H9 (cell line): ENCODE results near the gene TNK2. TPM values are rescaled to one million over a fixed set of nuclear protein-coding genes. Genes with fewer than 3 reads are reported as not detected.

Experiments used
- DNase-seq: peaks from one replicate; pipeline ENCODE4 v3.0.0-alpha.2; 2017
- H2AFZ ChIP-seq: one replicate; pipeline ENCODE4 v1.6.1; 2013; ENCODE audit warnings: mild to moderate bottlenecking, low read length, control low read depth, moderate library complexity
- H2AK5ac ChIP-seq: 2 replicates; pipeline ENCODE4 v1.6.1; 2013; ENCODE audit warnings: low read length, control low read depth, mixed read lengths; ENCODE audit not compliant: insufficient read length
- H2BK120ac ChIP-seq: one replicate; pipeline ENCODE4 v1.6.1; 2013; ENCODE audit warnings: low read depth, mild to moderate bottlenecking, low read length, control low read depth, inconsistent platforms; ENCODE audit not compliant: poor library complexity, severe bottlenecking
- H2BK12ac ChIP-seq: 2 replicates; pipeline ENCODE4 v1.6.1; 2013; ENCODE audit warnings: low read length, control low read depth, mixed read lengths, low read depth; ENCODE audit not compliant: insufficient read length
- H2BK15ac ChIP-seq: 2 replicates; pipeline ENCODE4 v1.6.1; 2013; ENCODE audit warnings: low read depth, low read length, control low read depth
- H2BK20ac ChIP-seq: one replicate; pipeline ENCODE4 v1.6.1; 2013; ENCODE audit warnings: low read depth, mild to moderate bottlenecking, low read length, control low read depth, inconsistent platforms; ENCODE audit not compliant: poor library complexity, severe bottlenecking
- H2BK5ac ChIP-seq: 2 replicates; pipeline ENCODE4 v1.6.1; 2013; ENCODE audit warnings: low read length, control low read depth, mixed read lengths; ENCODE audit not compliant: insufficient read length
- H3K14ac ChIP-seq: 2 replicates; pipeline ENCODE4 v1.6.1; 2013; ENCODE audit warnings: low read length, control low read depth; ENCODE audit not compliant: insufficient read depth
- H3K18ac ChIP-seq: 2 replicates; pipeline ENCODE4 v1.6.1; 2013; ENCODE audit warnings: low read depth, mild to moderate bottlenecking, mixed read lengths, low read length, control low read depth; ENCODE audit not compliant: insufficient read length
- H3K23ac ChIP-seq: 2 replicates; pipeline ENCODE4 v1.6.1; 2013; ENCODE audit warnings: low read length, control low read depth, mixed read lengths, low read depth; ENCODE audit not compliant: insufficient read length
- H3K23me2 ChIP-seq: 2 replicates; pipeline ENCODE4 v1.6.1; 2013; ENCODE audit warnings: low read depth, mild to moderate bottlenecking, mixed read lengths, low read length, control low read depth; ENCODE audit not compliant: insufficient read length, poor library complexity, severe bottlenecking
- H3K27ac ChIP-seq: 2 replicates; pipeline ENCODE4 v1.5.1; 2013; ENCODE audit warnings: low read length, control low read depth, mixed read lengths, low read depth; ENCODE audit not compliant: insufficient read length
- H3K27me3 ChIP-seq: 2 replicates; pipeline ENCODE4 v1.6.1; 2013; ENCODE audit warnings: low read length, control low read depth, inconsistent platforms; ENCODE audit not compliant: insufficient read depth
- H3K4ac ChIP-seq: 2 replicates; pipeline ENCODE4 v1.6.1; 2013; ENCODE audit warnings: low read depth, mild to moderate bottlenecking, control low read depth, inconsistent platforms, low read length, moderate library complexity
- H3K4me1 ChIP-seq: 2 replicates; pipeline ENCODE4 v1.6.1; 2013; ENCODE audit warnings: low read length, control low read depth, inconsistent platforms; ENCODE audit not compliant: insufficient read depth
- H3K4me2 ChIP-seq: 2 replicates; pipeline ENCODE4 v1.6.1; 2013; ENCODE audit warnings: low read length, control low read depth, mixed read lengths; ENCODE audit not compliant: insufficient read length, insufficient read depth
- H3K56ac ChIP-seq: 2 replicates; pipeline ENCODE4 v1.6.1; 2013; ENCODE audit warnings: low read depth, mild to moderate bottlenecking, mixed read lengths, low read length, control low read depth; ENCODE audit not compliant: insufficient read length
- H3K79me1 ChIP-seq: 2 replicates; pipeline ENCODE4 v1.6.1; 2013; ENCODE audit warnings: low read depth, mild to moderate bottlenecking, moderate library complexity, low read length, control low read depth, inconsistent platforms; ENCODE audit not compliant: insufficient read depth, poor library complexity, severe bottlenecking
- H3K79me2 ChIP-seq: 2 replicates; pipeline ENCODE4 v1.6.1; 2013; ENCODE audit warnings: low read length, control low read depth, inconsistent platforms; ENCODE audit not compliant: insufficient read depth
- H3K9ac ChIP-seq: 2 replicates; pipeline ENCODE4 v1.6.1; 2013; ENCODE audit warnings: low read length, control low read depth, mixed read lengths; ENCODE audit not compliant: insufficient read length; ENCODE audit errors: extremely low read depth
- H3K9me3 ChIP-seq: one replicate; pipeline ENCODE4 v1.6.1; 2013; ENCODE audit warnings: low read depth, low read length, inconsistent platforms; ENCODE audit not compliant: control insufficient read depth
- H3T11ph ChIP-seq: one replicate; pipeline ENCODE4 v1.6.1; 2013; ENCODE audit warnings: mild to moderate bottlenecking, low read length, control low read depth, inconsistent platforms
- H4K20me1 ChIP-seq: one replicate; pipeline ENCODE4 v1.6.1; 2013; ENCODE audit not compliant: control insufficient read depth, insufficient read length, insufficient read depth
- H4K5ac ChIP-seq: 2 replicates; pipeline ENCODE4 v1.6.1; 2013; ENCODE audit warnings: low read depth, mild to moderate bottlenecking, mixed read lengths, low read length, control low read depth; ENCODE audit not compliant: insufficient read length
- H4K8ac ChIP-seq: replicated peaks from 2 replicates; pipeline ENCODE4 v1.6.1; 2013; ENCODE audit warnings: low read length, control low read depth, mixed read lengths, low read depth; ENCODE audit not compliant: insufficient read length
- H4K91ac ChIP-seq: 2 replicates; pipeline ENCODE4 v1.6.1; 2013; ENCODE audit warnings: low read depth, mild to moderate bottlenecking, moderate library complexity, mixed read lengths, low read length, control low read depth; ENCODE audit not compliant: insufficient read length
- H3K27ac Mint-ChIP-seq, 3 experiments: 2 replicates in 2 of 3; 3 replicates in 1 of 3; pipeline ENCODE4 v1.8.0; 2020 to 2021; ENCODE audit warnings: mixed read lengths in 3 of 3, mild to moderate bottlenecking in 1 of 3, moderate library complexity in 1 of 3
- H3K27me3 Mint-ChIP-seq: 2 replicates; pipeline ENCODE4 v1.8.0; 2021; ENCODE audit warnings: low read depth, mild to moderate bottlenecking, moderate library complexity, mixed read lengths
- H3K36me3 Mint-ChIP-seq, 3 experiments: 2 replicates in 2 of 3; 3 replicates in 1 of 3; pipeline ENCODE4 v1.8.0; 2020 to 2021; ENCODE audit warnings: low read depth in 3 of 3, mixed read lengths in 3 of 3; ENCODE audit not compliant: insufficient read depth in 1 of 3
- H3K4me1 Mint-ChIP-seq, 2 experiments: 2 replicates each; pipeline ENCODE4 v1.8.0; 2020; ENCODE audit warnings: mixed read lengths in 2 of 2
- H3K4me3 Mint-ChIP-seq, 2 experiments: 2 replicates in 1 of 2; 3 replicates in 1 of 2; pipeline ENCODE4 v1.8.0; 2020 to 2021; ENCODE audit warnings: mild to moderate bottlenecking in 2 of 2, mixed read lengths in 2 of 2, moderate library complexity in 1 of 2
- H3K9me3 Mint-ChIP-seq, 2 experiments: 2 replicates in 1 of 2; 3 replicates in 1 of 2; pipeline ENCODE4 v1.8.0; 2020; ENCODE audit warnings: mild to moderate bottlenecking in 2 of 2, mixed read lengths in 2 of 2, moderate library complexity in 1 of 2
- WGBS: extraction: QIAGEN DNeasy Blood & Tissue Kit; methylation state at CpG from one replicate; pipeline ENCODE4 v1.1.7; 2013; ENCODE audit warnings: missing lambda C conversion rate, low lambda C conversion rate, mixed read lengths; ENCODE audit not compliant: insufficient read length; ENCODE audit errors: extremely low coverage; 5-methylcytosine and 5-hydroxymethylcytosine counted together
- total RNA-seq: library from RNA; stranded (reverse); gene quantifications from 2 replicates; pipeline ENCODE4 v1.2.1, GENCODE V29; 2021
- TF ChIP-seq, protein P1 (sequence below): fragments of 200-600 bp; sonication (generic); conservative IDR thresholded peaks from 3 replicates; pipeline ENCODE4 v1.8.0; 2021; ENCODE audit warnings: antibody characterized with exemption, mild to moderate bottlenecking

TNK2 gene
- total RNA-seq, 1 experiment from 2014 or later: 34.5 TPM

DNA sequence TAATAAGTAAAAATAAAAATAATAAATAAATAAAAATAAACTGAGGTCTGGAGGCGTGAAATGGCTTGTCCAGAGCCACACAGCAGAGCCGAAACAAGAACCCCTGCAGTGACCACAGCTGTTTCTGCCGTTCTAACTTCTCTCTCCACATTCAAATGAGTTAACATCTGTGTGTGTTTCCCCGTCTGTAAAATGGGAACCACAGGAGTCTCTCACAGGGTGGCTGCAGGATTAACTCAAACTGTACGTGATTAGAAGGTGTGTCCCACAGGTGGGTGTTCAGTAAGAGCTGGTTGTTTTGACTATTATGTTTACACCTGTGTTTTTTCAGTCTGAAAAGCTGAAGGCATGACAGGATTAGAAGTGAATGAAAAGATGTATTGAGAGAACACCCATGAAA lies 69.6 kb downstream of the TNK2 start:
- H3K4me1 Mint-ChIP-seq: peaks cover 15 to 25% of the 10 kb centered on the region in 2 experiments
- Histone ChIP-seq H3K4ac (no peak overlapping the region), H2BK120ac (no peak overlapping the region), H2BK15ac (no peak overlapping the region), H2AFZ (no peak overlapping the region), H3K27me3 (no peaks in the 10 kb centered on the region), H3K23me2 (no peaks in the 10 kb centered on the region), H3K23ac (no peak overlapping the region), H4K91ac (no peak overlapping the region), H4K5ac (no peak overlapping the region), H3K18ac (no peak overlapping the region), H2BK20ac (no peak overlapping the region), H3K79me2 (no peaks in the 10 kb centered on the region), H3K56ac (no peak overlapping the region), H2BK5ac (no peak overlapping the region), H2BK12ac (no peak overlapping the region), H3T11ph (no peak overlapping the region), H3K14ac (no peak overlapping the region), H2AK5ac (no peak overlapping the region), H3K9me3 (no peaks in the 10 kb centered on the region), H3K9ac (no peak overlapping the region), H4K20me1 (no peaks in the 10 kb centered on the region), H4K8ac (no peak overlapping the region), H3K79me1 (no peaks in the 10 kb centered on the region), H3K4me2 (no peak overlapping the region), H3K27ac (no peak overlapping the region), H3K4me1 (no peaks in the 10 kb centered on the region)
- no peak overlapping the region for H3K27ac Mint-ChIP-seq
- H3K27me3 Mint-ChIP-seq: peaks cover 3% of the 10 kb centered on the region; the same call in 1 of the 2 replicates
- H3K9me3 Mint-ChIP-seq: peaks cover 0 to 2% of the 10 kb centered on the region in 2 experiments; a peak in 2 of 5 replicates
- H3K36me3 Mint-ChIP-seq: no peaks in the 10 kb centered on the region; a peak in 1 of 7 replicates
- no peak overlapping the region for H3K4me3 Mint-ChIP-seq
- no CpG with 5 or more reads among the region's 5 CpGs for WGBS
- TF ChIP-seq, protein P1, sequence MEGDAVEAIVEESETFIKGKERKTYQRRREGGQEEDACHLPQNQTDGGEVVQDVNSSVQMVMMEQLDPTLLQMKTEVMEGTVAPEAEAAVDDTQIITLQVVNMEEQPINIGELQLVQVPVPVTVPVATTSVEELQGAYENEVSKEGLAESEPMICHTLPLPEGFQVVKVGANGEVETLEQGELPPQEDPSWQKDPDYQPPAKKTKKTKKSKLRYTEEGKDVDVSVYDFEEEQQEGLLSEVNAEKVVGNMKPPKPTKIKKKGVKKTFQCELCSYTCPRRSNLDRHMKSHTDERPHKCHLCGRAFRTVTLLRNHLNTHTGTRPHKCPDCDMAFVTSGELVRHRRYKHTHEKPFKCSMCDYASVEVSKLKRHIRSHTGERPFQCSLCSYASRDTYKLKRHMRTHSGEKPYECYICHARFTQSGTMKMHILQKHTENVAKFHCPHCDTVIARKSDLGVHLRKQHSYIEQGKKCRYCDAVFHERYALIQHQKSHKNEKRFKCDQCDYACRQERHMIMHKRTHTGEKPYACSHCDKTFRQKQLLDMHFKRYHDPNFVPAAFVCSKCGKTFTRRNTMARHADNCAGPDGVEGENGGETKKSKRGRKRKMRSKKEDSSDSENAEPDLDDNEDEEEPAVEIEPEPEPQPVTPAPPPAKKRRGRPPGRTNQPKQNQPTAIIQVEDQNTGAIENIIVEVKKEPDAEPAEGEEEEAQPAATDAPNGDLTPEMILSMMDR: no peak
- DNase-seq: no peak
